NCI-H510A treated with DMSO at 0.1 percent for 48 hours (cell line): Measurements from ENCODE around the gene ADAMTS17.

Source experiments
- DNase-seq: peaks from one replicate; lab custom pipeline; 2025; lab: John Stamatoyannopoulos, UW

ADAMTS17 gene

DNA sequence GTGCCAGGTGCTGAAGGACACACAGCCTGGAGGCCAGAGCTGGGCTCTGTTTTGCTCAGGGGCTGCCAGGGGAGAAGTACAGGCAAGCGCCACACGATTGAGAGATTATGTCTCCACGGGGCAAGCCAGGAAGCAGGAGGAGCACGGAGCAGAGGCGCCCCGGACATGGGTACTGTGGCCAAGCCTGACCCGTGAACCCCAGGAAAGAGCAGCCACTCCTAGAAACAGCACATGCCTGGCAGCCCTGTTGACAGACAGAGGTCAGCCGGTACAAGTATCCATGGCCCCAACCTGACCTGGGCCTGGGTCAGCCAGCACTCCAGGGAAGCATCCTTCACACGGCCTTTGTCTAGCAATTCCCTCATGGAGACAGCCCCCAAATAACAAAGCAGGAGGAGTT, 89.4 kb downstream of the ADAMTS17 start:
- no peak for DNase-seq

- no peak for DNase-seq
Measured at GRCh38 chr15:100250176-100250800, 91.5 kb downstream of the ADAMTS17 start.

DNA sequence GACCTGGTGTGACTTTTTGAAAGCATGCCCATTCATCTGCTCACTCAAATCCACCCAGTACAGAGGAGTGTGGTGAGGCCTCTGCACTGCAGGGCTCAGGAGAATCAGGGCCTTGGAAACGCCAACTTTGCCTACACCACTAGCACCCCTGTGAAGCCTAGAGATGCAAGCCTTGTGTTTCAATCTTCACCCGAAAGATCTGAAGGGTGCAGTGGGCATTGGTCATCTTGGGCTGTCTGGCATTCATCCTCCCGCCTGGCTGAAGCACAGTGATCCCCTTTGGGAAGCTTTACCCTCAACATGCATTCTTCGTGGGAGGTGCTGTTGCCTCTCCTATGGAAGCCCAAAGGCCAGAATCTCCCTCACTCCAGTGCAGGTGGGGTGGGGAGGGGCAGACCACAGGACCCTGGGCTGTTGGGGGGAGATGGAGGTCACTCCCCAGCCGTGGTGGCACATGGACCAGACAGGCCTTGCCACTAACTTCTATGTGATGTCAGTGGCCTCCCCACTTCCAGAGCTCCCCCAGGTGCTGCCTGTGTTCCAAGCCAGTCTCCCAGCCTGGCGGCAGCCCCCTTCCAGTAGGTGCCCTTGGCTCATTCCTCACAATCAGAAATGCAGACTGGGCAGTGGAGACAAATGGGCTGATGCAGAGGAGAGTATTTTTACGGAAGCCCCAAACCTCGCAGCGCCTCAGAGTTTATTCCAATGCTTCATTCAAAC, 92.5 kb downstream of the ADAMTS17 start:
- no peak for DNase-seq

DNA sequence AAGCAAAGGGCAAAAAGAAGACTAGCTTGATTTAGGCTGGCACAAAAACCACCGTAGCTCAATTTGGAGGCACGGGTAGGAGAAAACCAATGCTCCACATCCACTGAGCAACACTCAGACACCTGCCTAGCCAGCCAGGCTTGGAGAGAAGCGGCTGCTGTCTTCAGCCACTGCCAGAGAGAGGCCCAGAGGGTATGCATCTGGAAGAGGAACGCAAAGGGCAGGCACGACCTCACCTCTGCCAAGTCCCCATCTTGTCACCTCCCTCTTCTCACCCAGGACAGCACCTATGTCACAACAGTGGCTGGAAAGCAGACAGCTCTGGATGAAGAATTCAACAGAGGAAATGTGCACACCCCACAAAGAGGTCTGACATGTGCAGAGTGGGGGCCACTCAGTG, 93.5 kb downstream of the ADAMTS17 start:
- DNase-seq = no peak

DNA sequence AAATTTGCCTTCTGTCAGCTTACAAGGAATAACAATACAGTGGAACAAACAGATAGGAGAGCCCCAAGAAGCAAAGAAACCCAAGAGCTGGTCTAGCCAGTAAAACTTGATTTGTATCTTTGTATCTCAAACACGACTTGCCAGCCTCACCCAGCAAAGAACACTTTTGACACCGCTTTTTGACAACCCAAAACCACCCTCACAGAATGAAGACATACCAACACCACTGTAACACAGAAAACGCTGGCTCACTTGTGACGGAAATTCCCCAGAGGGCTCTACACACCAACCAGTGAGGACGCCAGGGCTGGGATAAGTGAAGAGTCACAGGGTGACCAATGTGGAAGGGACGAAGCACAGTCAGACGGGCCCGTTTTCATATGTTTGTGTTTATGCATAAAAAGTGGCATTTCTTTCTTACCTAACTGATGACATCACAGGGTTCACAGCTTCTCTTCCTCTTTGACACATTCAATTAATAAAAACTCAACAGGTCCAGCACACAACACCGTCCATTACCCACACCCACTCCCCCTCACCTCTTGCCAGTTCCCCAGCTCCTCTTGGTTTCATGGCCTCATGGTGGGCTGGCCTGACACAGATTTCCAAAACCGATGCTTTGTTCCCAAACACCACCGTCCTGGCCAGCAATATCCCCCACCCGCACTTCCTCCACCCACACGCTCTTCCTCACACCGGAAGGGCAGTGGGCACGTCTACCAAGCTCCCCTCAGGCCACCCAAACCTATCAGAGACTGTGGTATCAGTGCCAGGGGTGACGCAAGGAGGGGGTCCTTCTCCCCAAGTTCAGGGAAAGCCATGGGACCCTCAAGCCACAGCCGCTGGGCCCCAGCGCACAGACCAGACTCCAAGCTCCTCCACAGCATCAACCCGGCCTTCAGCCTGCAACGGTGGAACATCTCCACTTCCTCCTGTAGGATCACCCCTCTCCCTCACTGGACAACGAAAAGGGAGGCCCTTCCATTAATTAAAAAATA, 94.2 kb downstream of the ADAMTS17 start:
- DNase-seq = no peak

GRCh38 chr15:100245855-100246254, 95.9 kb downstream of the ADAMTS17 start:
- DNase-seq = no peak

GRCh38 chr15:100245487-100245820, 96.3 kb downstream of the ADAMTS17 start:
- no peak for DNase-seq

GRCh38 chr15:100244796-100245486, 96.8 kb downstream of the ADAMTS17 start:
- DNase-seq = no peak

GRCh38 chr15:100242989-100243388, 98.8 kb downstream of the ADAMTS17 start:
- DNase-seq = no peak

GRCh38 chr15:100241572-100242482, 99.9 kb downstream of the ADAMTS17 start:
- no peak for DNase-seq

DNA sequence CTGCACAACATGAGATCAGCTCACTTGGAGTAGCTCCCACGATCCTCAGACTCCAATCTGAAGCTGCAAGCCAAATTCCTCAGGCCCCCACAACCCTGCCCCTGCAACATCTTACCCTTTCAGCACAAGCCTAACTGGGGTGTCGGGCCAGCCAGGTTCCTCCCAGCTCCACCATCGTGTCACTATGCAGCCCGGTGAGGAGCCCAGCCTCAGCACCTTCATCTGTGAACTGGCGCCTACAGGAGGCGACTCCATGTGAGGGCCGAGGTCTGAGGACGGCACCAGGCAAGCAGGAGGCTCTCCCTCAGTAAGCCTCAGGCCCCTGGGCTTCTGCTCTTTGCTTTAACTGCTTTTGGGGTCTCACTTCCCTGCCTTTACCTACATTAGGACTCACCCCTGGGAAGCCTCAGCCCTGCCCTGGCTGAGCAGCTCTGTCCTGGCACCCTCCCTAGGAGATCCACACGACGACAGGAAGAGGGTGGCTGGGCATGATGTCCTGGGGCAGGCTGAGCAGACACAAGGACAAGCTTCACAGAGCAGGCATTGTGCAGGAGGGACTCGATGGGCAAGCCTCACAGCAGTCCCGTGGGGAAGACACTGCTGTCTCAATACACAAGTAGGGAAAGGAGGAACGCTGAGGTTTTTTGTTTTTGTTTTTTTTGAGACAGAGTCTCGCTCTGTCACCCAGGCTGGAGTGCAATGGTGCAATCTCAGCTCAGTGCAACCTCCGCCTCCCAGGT, 104.6 kb downstream of the ADAMTS17 start:
- no peak for DNase-seq

DNA sequence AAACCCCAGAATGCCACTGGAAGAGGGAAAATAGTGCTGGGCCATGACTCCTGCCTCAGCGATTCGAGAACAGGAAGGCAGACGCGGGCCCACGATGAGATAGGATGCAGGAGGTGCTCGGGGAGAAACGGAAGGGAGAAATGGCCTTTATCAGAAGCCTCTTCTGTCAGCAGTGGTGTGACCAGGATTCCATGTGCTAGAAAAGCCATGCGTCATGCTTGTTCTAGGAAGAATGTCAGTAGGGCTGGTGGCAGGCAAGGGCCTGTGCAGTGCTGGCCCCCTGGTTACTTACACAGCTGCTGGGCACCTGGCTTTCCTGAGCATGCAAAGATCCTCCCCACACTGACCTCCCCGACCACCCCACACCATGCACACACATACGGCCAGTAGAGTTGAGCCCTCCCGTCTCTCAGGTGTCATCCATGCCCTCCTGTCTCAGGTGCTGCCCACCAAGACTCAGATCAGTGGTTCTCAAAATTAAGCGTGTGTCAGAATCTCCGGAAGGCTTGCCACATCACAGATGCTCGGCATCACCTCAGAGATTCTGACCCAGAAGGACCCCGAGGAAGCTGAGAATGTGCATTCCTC, 106.7 kb downstream of the ADAMTS17 start:
- no peak for DNase-seq

DNA sequence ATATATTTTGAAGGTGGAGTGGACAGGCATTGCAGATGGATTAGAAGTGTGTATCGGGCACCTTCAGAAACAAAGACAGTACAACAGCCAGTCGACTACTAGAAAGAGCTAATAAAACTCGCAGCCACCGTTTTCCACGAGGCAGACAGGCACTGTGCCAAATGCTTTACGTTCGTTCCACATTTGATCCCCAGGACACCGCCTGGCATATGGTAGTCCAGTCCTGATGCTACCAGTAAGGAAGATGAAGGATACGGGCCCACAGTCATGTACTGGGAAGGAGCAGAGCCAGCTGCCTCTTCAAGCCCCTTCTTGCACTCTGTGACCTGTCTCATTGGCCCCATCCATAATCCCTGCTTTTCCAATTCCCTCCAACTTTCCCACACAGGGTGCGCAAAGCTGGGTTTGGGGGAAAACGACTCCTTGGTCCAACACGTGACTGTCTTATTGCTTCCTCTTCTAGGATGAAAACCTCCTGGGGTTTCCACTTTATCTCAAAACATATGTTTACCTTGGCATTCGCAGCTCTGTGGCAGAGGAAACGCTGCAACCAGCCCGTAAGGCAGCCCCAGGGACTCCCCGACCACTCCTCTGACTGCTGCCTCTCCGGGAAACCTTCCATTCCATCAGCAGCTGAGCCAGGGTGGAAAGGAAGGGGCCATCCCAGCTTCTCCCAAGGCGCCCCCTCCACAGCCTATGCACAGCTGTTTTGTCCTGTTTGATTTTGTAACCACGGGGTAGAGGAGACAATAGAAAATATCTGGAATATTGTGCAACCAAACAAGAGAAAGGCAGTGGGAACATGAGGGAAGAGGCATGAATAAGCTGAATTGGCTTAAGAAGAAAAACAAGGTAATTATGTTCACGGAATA, 107.4 kb downstream of the ADAMTS17 start:
- DNase-seq = no peak

DNA sequence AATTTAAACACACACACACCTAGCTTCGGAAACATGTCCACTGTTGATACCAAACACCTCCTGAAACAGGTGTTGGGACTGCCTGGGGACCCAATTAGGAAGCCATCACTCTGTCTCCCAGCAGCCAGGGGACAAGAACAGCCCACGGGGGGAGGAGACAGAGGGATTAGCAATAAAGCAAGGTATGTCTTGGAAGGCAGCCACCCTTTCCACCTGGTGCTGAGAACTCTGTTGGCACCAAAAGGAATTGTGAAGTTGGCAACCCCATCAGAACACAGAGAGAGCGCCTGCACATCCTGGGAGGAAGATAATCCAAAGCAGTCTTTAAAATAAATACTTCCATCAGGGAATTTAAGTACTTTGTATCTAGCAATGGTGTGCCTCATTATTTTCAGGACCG, 111.0 kb downstream of the ADAMTS17 start:
- no peak for DNase-seq

- no peak for DNase-seq
Measured at GRCh38 chr15:100229181-100230163, 112.3 kb downstream of the ADAMTS17 start.

- DNase-seq = no peak
Measured at GRCh38 chr15:100227781-100228180, 114.0 kb downstream of the ADAMTS17 start.

GRCh38 chr15:100226107-100226506, 115.7 kb downstream of the ADAMTS17 start:
- DNase-seq = no peak
